LNCaP clone FGC (cell line): Measurements from ENCODE around the gene CETN2.

Source experiments
- DNase-seq: peaks from one replicate; pipeline ENCODE4 v3.0.0-alpha.2; 2011; ENCODE audit warnings: low read depth
- H3K4me3 ChIP-seq: 2 replicates; pipeline ENCODE4 v1.5.1; 2011; ENCODE audit warnings: mild to moderate bottlenecking, low read depth, low read length, control low read depth
- CTCF ChIP-seq: IDR thresholded peaks from 2 replicates; pipeline ENCODE4 v1.5.1; 2012; ENCODE audit warnings: mild to moderate bottlenecking; ENCODE audit not compliant: control insufficient read depth, insufficient read depth; ENCODE audit errors: extremely low read depth

The CETN2 gene

DNA sequence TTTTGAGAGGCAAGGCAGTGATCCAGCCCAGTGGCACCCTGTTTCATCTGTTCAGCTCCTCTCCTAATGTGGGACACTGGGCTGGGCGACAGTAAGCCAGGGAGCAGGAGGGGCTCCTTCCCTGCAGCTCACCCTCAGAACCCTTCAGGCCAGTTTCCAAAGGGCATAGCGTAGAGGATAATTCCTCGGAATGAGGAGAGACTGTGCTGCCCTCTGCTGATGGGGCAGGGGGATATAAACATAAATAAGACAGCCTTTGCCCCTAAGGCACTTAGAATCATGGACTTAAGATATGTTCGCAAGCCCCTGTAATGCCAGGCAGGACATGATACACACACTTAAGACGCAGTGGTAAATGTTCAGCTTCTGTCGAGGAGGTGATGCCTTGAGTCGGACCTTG, 39.4 kb upstream of the CETN2 start:
- DNase-seq = no peak
- H3K4me3 ChIP-seq = no peak overlapping the region
- no peak for TF ChIP-seq CTCF

- no peak for TF ChIP-seq CTCF
- DNase-seq = no peak
- no peak overlapping the region for H3K4me3 ChIP-seq
Measured at GRCh38 chrX:152866386-152866785, 35.8 kb upstream of the CETN2 start.

- TF ChIP-seq CTCF = no peak
- no peak for DNase-seq
- H3K4me3 ChIP-seq = no peak overlapping the region
Measured at GRCh38 chrX:152865232-152865920, 34.8 kb upstream of the CETN2 start.

DNA sequence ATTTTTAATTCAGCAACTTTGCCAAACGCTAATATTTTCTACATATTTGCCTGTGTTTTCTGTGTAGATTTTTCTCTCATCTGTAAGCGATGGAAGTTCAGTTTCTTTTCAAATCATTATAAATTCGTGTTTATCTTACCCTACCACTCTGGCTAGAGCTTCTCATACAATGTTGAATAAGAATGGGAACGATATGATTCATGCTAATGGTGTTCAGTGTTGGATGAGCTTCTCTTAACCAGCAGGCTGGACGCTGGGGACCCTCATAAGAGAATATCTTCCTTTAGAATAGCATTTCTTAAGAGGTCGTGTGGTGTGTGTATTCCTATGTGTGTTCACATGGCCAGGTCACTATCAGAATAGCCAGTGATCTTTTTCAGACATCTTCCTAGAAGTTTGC, 31.3 kb upstream of the CETN2 start:
- no peak for TF ChIP-seq CTCF

GRCh38 chrX:152861116-152861515, 30.6 kb upstream of the CETN2 start:
- peak; percentile 47 for DNase-seq
- H3K4me3 ChIP-seq = no peak overlapping the region
- no peak for TF ChIP-seq CTCF

More for the DNA sequence above, 31.3 kb upstream of the CETN2 start:
- H3K4me3 ChIP-seq = no peak overlapping the region
- no peak for DNase-seq

- no peak overlapping the region for H3K4me3 ChIP-seq
- TF ChIP-seq CTCF = no peak
- no peak for DNase-seq
Measured at GRCh38 chrX:152853986-152854385, 23.4 kb upstream of the CETN2 start.

- DNase-seq = no peak
- H3K4me3 ChIP-seq = no peak overlapping the region
- TF ChIP-seq CTCF = no peak
Measured at GRCh38 chrX:152850465-152850864, 19.9 kb upstream of the CETN2 start.
